ENCODE results near the gene FHIP2A.

GRCh38 chr10:114850126-114850525 lies 28.5 kb downstream of the FHIP2A start:
- TF ChIP-seq YY1 (IDR thresholded peaks at IDR 0.05; ENCODE audit: insufficient read depth, insufficient read length) (no peak), ZNF274 (IDR thresholded peaks at IDR 0.05; ENCODE audit: low read depth, low read length) (no peak)

Data from NT2/D1 (cell line).